Breast epithelium (tissue), 4 donors: ENCODE measurements around the gene PHF21A. TPM values are rescaled to one million over a fixed set of nuclear protein-coding genes. Genes with fewer than 3 reads are reported as not detected.

Experiments used
- DNase-seq, 2 donors: peaks; one replicate each; pipeline ENCODE4 v3.0.0-alpha.2; 2019; ENCODE audit warnings: low spot score in 2 of 2
- H3K27ac ChIP-seq, 2 donors: fragments of 200-600 bp; sonication (generic) in 1 of 2; one replicate each; pipeline ENCODE4 v1.5.1; 2016 to 2019; ENCODE audit warnings: mild to moderate bottlenecking in 1 of 2
- H3K27me3 ChIP-seq, 2 donors: fragments of 200-600 bp; sonication (generic) in 1 of 2; one replicate each; pipeline versions ENCODE4 v1.5.1 to v1.6.0; 2017 to 2019; ENCODE audit warnings: control low read depth in 1 of 2, mild to moderate bottlenecking in 1 of 2
- H3K36me3 ChIP-seq: fragments of 200-600 bp; one replicate; pipeline ENCODE4 v1.5.1; 2019
- H3K4me1 ChIP-seq, 2 donors: fragments of 200-600 bp; sonication (generic); one replicate each; pipeline ENCODE4 v1.5.1; 2016 to 2019; ENCODE audit warnings: control low read depth in 1 of 2
- H3K4me3 ChIP-seq, 3 donors: fragments of 200-600 bp; sonication (generic); 1 replicate in 2 of 3; 2 replicates in 1 of 3; pipeline ENCODE4 v1.5.1; 2016 to 2019; ENCODE audit warnings: mild to moderate bottlenecking in 3 of 3, moderate library complexity in 2 of 3
- H3K9me3 ChIP-seq, 2 donors: fragments of 200-600 bp; sonication (generic) in 1 of 2; one replicate each; pipeline ENCODE4 v1.5.1; 2016 to 2019; ENCODE audit warnings: control low read depth in 1 of 2
- CTCF ChIP-seq, 3 donors: fragments of 450-650 bp; IDR thresholded peaks; one replicate each; pipeline ENCODE4 v1.5.1; 2016 to 2017; ENCODE audit warnings: antibody characterized with exemption in 3 of 3, mild to moderate bottlenecking in 3 of 3, moderate library complexity in 3 of 3
- POLR2A ChIP-seq: fragments of 450-650 bp; IDR thresholded peaks from one replicate; pipeline ENCODE4 v1.6.1; 2016; ENCODE audit warnings: antibody characterized with exemption, mild to moderate bottlenecking, moderate library complexity
- POLR2AphosphoS5 ChIP-seq, 3 donors: sonication (generic); formaldehyde crosslinking; IDR thresholded peaks; one replicate each; pipeline ENCODE4 v1.6.1; 2017; ENCODE audit warnings: antibody characterized with exemption in 3 of 3
- intact Hi-C: fragments of 100-400 bp; cut with DNase I; formaldehyde crosslinking; loops from one replicate; pipeline ENCODE4 v1.15.1; 2023; ENCODE audit warnings: low total_unique reads
- total RNA-seq, 3 donors: library from RNA; depleted of rRNA; stranded (reverse); fragments of >200 nt; gene quantifications; one replicate each; pipeline ENCODE4 v1.1.0, GENCODE V29; 2016

PHF21A gene
- total RNA-seq, 3 donors from 2014 or later, result 23.4 to 70.8 (median 42.7) TPM

GRCh38 chr11:46036969-46037368 lies 84.3 kb downstream of the PHF21A start:
- no peak for TF ChIP-seq POLR2A
- no peak for TF ChIP-seq CTCF (IDR thresholded peaks at IDR 0.05)
- no peak for TF ChIP-seq POLR2AphosphoS5 (IDR thresholded peaks at IDR 0.05)
- H3K4me3 ChIP-seq, result no peak overlapping the region

GRCh38 chr11:46036009-46036408 lies 85.2 kb downstream of the PHF21A start:
- H3K36me3 ChIP-seq, result no peaks in the 10 kb centered on the region
- H3K27ac ChIP-seq, result no peak overlapping the region
- no peak overlapping the region for H3K4me3 ChIP-seq
- H3K27me3 ChIP-seq, result no peaks in the 10 kb centered on the region
- H3K4me1 ChIP-seq, result no peaks in the 10 kb centered on the region
- intact Hi-C loops, result no loop called here
- TF ChIP-seq CTCF (IDR thresholded peaks at IDR 0.05) (no peak), POLR2AphosphoS5 (IDR thresholded peaks at IDR 0.05) (no peak), POLR2A (no peak)
- no peaks in the 10 kb centered on the region for H3K9me3 ChIP-seq
- no peak for DNase-seq

More at GRCh38 chr11:46036969-46037368, 84.3 kb downstream of the PHF21A start:
- H3K36me3 ChIP-seq, result no peaks in the 10 kb centered on the region
- H3K9me3 ChIP-seq, result no peaks in the 10 kb centered on the region
- intact Hi-C loops, result no loop called here
- DNase-seq, result no peak
- H3K27ac ChIP-seq, result no peak overlapping the region
- no peaks in the 10 kb centered on the region for H3K27me3 ChIP-seq
- H3K4me1 ChIP-seq, result no peaks in the 10 kb centered on the region

GRCh38 chr11:46034041-46034440 lies 87.2 kb downstream of the PHF21A start:
- Histone ChIP-seq H3K27ac (no peak overlapping the region), H3K27me3 (no peaks in the 10 kb centered on the region), H3K36me3 (no peaks in the 10 kb centered on the region), H3K9me3 (no peaks in the 10 kb centered on the region), H3K4me1 (no peaks in the 10 kb centered on the region), H3K4me3 (no peak overlapping the region)
- DNase-seq, result no peak
- intact Hi-C loops, result no loop called here
- TF ChIP-seq CTCF (IDR thresholded peaks at IDR 0.05) (no peak), POLR2A (no peak), POLR2AphosphoS5 (IDR thresholded peaks at IDR 0.05) (no peak)

- no peaks in the 10 kb centered on the region for H3K36me3 ChIP-seq
- H3K27ac ChIP-seq, result no peak overlapping the region
- intact Hi-C loops, result no loop called here
- no peaks in the 10 kb centered on the region for H3K4me1 ChIP-seq
- DNase-seq, result no peak
- H3K4me3 ChIP-seq, result no peak overlapping the region
- H3K9me3 ChIP-seq, result no peaks in the 10 kb centered on the region
- no peaks in the 10 kb centered on the region for H3K27me3 ChIP-seq
- TF ChIP-seq POLR2A (no peak), CTCF (IDR thresholded peaks at IDR 0.05) (no peak), POLR2AphosphoS5 (IDR thresholded peaks at IDR 0.05) (no peak)
Measured at GRCh38 chr11:46026606-46027293, 94.5 kb downstream of the PHF21A start.

- Histone ChIP-seq H3K27me3 (no peaks in the 10 kb centered on the region), H3K27ac (no peak overlapping the region), H3K4me1 (no peaks in the 10 kb centered on the region), H3K4me3 (no peak overlapping the region), H3K36me3 (no peaks in the 10 kb centered on the region), H3K9me3 (no peaks in the 10 kb centered on the region)
- TF ChIP-seq POLR2A (no peak), CTCF (IDR thresholded peaks at IDR 0.05) (no peak), POLR2AphosphoS5 (IDR thresholded peaks at IDR 0.05) (no peak)
- intact Hi-C loops, result no loop called here
- DNase-seq, result no peak
Measured at GRCh38 chr11:46020084-46020599, 101.1 kb downstream of the PHF21A start.
